AG04449 (cell line): Measurements from ENCODE around the gene SMAD1.

Experiments
- CTCF ChIA-PET: fragments of 350-600 bp; formaldehyde crosslinking; extraction: SDS; loops from one replicate; lab custom pipeline; 2021; ENCODE audit warnings: antibody characterized with exemption; lab: Yijun Ruan, JAX
- POLR2A ChIA-PET: fragments of 400-600, 350-600 bp; formaldehyde crosslinking; extraction: SDS; loops from one replicate; lab custom pipeline; 2020; ENCODE audit warnings: antibody characterized with exemption, inconsistent platforms; lab: Yijun Ruan, JAX
- DNase-seq: peaks from one replicate; pipeline ENCODE4 v3.0.0-alpha.2; 2010; ENCODE audit warnings: low read depth, low spot score
- H3K4me3 ChIP-seq: 2 replicates; pipeline ENCODE4 v1.5.1; 2011; ENCODE audit warnings: low read depth, mild to moderate bottlenecking, control low read depth, low read length
- TF ChIP-seq, protein P1 (sequence below): IDR thresholded peaks from one replicate; pipeline ENCODE4 v1.5.1; 2011; ENCODE audit warnings: mild to moderate bottlenecking, moderate library complexity, low read length, control low read depth, inconsistent platforms; ENCODE audit not compliant: insufficient read depth; ENCODE audit errors: missing control alignments

Gene SMAD1

DNA sequence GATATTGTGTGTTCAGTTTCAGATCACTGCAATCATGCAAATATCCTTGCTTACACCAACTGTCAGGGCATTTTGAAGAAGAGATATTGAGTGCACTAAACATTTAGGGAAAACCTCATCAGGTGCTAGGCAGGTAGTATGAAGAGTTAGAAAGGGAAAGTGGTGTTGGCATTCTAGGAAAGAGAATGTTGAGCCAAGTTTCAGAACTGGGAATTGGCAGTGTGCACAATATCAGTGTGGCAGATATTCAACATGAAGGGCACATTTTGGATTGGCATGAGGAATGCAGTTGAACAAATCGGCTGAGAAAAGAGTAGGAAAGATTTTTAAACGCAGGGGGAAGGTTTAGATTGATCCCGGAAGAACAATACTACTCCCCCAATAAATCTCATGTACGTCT is 43.4 kb upstream of the SMAD1 start:
- POLR2A ChIA-PET: no interaction called here
- no peak for DNase-seq
- TF ChIP-seq, protein P1, sequence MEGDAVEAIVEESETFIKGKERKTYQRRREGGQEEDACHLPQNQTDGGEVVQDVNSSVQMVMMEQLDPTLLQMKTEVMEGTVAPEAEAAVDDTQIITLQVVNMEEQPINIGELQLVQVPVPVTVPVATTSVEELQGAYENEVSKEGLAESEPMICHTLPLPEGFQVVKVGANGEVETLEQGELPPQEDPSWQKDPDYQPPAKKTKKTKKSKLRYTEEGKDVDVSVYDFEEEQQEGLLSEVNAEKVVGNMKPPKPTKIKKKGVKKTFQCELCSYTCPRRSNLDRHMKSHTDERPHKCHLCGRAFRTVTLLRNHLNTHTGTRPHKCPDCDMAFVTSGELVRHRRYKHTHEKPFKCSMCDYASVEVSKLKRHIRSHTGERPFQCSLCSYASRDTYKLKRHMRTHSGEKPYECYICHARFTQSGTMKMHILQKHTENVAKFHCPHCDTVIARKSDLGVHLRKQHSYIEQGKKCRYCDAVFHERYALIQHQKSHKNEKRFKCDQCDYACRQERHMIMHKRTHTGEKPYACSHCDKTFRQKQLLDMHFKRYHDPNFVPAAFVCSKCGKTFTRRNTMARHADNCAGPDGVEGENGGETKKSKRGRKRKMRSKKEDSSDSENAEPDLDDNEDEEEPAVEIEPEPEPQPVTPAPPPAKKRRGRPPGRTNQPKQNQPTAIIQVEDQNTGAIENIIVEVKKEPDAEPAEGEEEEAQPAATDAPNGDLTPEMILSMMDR: no peak
- H3K4me3 ChIP-seq: no peak overlapping the region
- CTCF ChIA-PET: no interaction called here

DNA sequence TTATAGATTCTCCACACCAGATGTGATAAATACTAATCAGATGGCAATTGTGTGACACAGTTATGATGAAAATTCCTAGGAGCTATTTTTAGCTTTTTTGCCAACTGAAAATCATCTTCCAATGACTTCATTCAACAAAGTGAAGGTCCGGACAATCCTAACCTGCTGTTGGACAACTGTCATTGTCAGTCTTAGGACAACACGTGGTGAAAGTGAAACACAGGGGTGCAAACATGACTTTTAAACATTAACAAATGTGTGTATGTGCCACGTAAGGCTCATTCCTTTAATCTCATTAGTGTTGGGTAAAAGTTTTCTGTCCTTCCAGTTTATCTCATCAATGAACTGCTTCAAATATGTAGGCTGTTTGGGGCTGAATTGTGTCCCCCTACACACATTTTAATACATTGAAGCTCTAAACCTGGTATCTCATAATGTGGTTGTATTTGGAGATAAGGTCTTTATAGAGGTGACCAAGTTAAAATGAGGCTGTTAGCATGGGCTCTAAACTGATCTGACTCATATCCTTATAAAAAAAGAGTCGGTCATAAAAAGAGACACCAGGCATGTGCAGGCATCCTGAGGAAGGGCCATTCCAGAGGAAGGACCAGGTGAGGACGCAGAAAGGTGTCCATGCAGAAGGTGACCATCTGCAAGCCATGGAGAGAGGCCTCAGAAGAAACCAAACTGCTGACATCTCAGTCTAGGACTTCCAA is 41.2 kb upstream of the SMAD1 start:
- POLR2A ChIA-PET: no interaction called here

DNA sequence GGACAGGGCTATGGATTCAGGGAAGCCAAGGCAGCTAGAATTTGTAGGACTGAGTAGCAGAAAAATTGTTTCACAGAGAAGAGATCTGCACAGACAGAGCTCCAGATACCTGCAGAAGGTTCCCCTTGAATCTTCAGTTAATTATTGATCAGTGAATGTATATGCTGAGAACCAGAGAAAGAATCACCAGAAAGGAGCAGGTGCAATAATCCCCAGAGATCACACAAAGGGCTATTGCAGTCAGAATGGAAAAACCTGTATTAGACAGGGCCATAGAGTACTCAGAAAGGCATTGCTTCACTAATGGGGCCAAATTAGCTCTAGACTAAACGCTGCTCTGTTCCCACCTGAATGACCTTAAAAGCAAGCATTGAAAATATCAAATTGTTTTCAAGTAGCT is 35.5 kb upstream of the SMAD1 start:
- no peak for DNase-seq
- H3K4me3 ChIP-seq: no peak overlapping the region
- POLR2A ChIA-PET: no interaction called here
- TF ChIP-seq, protein P1: no peak
- CTCF ChIA-PET: no interaction called here

More for the DNA sequence above, 41.2 kb upstream of the SMAD1 start:
- DNase-seq: no peak
- CTCF ChIA-PET: no interaction called here
- no peak overlapping the region for H3K4me3 ChIP-seq
- TF ChIP-seq, protein P1: no peak

DNA sequence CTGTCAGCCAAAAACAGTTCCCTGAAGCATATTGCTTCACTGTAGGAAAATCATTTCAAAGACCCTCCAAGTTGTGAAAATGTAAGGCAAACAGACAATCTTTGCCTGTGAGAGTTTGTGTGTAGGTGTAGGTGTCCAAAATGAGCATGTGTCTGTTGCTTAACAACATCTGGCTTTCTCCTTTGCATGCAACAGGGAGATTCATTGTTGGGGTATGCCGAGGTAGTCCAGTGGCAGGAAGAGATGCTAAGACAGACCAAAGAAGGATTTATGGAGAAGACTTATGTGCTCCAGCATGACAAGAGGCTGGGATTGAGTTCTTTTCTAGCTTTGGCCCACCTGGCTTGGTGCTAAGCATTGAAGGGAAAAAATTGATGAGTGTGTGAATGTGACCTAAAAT is 29.8 kb upstream of the SMAD1 start:
- no peak for DNase-seq
- ChIA-PET POLR2A (no interaction called here), CTCF (no interaction called here)
- no peak overlapping the region for H3K4me3 ChIP-seq
- TF ChIP-seq, protein P1: no peak

DNA sequence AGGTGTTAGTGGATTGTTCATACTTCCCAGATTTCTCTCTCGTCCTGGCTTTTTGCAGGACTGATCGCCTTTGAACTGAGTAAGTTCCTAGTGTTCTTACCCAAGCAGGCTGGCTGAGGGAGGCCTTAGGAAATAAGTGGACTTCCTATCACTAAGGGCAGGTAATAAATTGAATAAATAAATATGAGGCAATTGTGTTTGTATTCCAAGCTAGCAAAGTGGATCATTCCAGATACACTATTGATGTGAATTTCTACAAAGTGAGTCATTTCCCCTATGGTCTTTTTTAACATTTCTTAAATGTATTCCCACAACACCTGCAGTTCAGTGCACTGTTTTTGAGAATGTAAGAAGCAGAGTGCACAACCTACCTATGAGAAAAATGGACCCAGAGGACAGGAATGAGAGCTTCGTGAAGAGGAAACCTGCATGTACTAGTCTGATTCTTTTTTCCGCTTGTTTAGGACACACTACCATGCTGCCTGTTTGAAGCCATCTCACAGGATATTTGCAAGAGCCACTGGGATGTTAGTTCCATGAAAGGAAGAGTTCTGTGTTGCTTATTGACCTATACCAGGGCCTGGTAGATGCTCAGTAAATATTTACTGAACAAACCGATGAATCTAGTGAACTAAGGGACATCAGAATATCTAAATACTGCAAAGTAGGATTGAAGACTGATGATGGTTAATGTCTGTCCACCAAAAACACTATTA is 29.0 kb upstream of the SMAD1 start:
- ChIA-PET CTCF (no interaction called here), POLR2A (no interaction called here)
- TF ChIP-seq, protein P1: no peak
- no peak for DNase-seq
- H3K4me3 ChIP-seq: no peak overlapping the region

DNA sequence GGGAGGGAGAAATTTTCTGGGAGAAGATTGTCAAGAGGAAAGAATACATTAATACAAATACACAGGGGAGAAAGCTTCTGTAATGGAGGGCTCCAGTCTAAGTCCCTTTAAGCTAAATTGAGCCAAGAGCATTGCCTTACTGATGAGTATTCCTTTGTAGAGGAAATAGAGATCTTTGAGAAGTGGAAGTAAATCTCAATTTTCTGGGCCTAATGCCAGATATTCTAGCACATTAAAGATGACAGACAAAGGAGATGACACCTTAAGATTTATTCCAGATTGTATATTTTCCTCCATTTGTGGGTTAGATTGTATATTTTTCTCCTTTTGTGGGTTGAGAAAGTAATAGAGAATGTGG is 28.5 kb upstream of the SMAD1 start:
- DNase-seq: no peak
- no peak overlapping the region for H3K4me3 ChIP-seq
- ChIA-PET CTCF (interaction anchor here (1.2 kb wide), 2 partner anchors 10 to 11 kb away, joined by 3 read pairs; no protein-coding TSS in a partner anchor), POLR2A (no interaction called here)
- TF ChIP-seq, protein P1: no peak
